Measurements from ENCODE around the gene LAMA3.

DNA sequence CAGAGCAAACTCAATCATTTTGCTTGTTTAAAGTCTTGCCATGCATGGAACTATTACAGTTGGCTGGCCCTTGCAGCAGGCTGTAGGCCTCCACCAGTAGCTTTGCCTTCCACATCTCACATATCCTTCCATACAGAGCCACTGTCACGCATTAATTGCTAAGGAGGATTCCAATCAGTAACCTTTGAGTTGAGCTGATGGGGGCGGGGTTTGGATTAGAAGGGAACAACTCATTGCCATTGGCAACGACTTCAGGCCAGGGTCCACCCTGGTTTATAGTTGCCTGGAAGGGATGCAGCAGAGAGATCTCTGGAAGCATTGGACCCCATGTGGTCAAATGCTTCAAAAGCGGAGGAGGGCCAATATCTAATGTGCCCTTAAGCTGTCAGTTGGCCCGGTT lies 262.0 kb downstream of the LAMA3 start:
- TF ChIP-seq POLR2A (IDR thresholded peaks at IDR 0.05) (no peak), CTCF (IDR thresholded peaks at IDR 0.05) (no peak), POLR2AphosphoS5 (IDR thresholded peaks at IDR 0.05) (no peak)
